Measurements from ENCODE around the gene EMILIN1.

EMILIN1 gene

DNA sequence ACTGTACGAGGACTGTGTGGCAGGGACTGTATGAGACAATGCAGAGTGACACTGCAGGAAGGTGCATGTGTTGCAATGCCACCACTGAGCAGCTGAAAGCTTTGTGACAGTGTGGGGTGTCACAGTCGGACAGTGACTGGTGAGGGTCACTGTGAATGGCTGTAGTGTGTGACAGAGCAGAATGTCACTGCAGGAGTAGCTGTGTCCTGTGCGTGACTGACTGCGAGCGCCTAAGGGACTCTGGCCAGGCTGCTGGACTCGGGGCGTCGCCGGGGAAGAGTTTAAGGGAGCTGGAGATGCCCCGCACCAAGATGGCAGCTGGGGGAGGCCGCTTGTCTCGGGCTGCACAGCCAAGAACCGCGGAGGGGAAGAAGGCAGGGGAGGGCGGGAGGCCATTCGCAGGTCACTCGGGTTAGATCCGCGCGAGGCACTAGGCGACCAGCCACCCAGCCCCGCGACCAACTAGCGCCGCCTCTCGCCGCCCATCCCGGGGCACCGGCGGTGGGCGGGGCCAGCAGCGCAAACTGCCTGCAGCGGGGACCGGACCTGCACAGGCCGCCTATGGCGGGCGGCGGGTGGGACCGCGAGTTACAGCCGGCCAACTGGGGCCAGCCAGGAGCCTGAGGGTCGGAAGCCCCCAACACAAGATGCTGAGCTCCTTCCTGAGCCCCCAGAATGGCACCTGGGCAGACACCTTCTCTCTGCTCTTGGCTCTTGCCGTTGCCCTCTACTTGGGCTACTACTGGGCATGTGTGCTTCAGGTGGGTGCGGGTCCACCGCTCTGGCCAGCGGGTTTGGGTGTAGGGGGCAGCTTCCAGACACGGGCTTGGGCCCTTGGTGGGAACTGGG is 45.1 kb downstream of the EMILIN1 start, which contains the start of gene ABHD1 (continued):
- TF ChIP-seq, protein P1, sequence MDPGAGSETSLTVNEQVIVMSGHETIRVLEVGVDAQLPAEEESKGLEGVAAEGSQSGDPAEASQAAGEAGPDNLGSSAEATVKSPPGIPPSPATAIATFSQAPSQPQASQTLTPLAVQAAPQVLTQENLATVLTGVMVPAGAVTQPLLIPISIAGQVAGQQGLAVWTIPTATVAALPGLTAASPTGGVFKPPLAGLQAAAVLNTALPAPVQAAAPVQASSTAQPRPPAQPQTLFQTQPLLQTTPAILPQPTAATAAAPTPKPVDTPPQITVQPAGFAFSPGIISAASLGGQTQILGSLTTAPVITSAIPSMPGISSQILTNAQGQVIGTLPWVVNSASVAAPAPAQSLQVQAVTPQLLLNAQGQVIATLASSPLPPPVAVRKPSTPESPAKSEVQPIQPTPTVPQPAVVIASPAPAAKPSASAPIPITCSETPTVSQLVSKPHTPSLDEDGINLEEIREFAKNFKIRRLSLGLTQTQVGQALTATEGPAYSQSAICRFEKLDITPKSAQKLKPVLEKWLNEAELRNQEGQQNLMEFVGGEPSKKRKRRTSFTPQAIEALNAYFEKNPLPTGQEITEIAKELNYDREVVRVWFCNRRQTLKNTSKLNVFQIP (CRISPR knock-in tag; IDR thresholded peaks at IDR 0.05; ENCODE audit: borderline replicate concordance, low read depth), result no peak
- no peak for TF ChIP-seq CSRNP3 (CRISPR knock-in tag; IDR thresholded peaks at IDR 0.05)
- TF ChIP-seq CSDC2 (CRISPR knock-in tag; IDR thresholded peaks at IDR 0.05), result 0 out of 2 replicates have a peak, but pooled peaks have one; percentile 26

DNA sequence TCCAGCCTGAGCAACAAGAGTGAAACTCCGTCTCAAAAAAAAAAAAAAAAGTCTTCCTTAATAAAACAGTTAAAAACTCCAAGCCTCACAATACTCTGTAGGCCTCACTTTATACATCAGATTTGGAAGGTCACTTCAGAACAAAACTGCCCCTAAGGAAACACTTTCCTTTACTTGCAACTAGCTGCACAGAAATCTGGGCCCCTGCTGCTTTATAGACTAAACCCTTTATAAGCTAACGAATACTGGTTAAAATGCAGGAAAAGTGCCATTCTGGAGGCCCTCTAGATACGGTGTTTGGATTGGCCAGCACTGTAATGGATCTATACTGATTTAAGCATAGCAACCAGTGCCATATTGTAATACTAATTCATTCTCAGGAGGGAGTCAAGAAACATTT is 46.7 kb downstream of the EMILIN1 start:
- no peak for TF ChIP-seq OSR1 (CRISPR knock-in tag; IDR thresholded peaks at IDR 0.05)
- no peak for TF ChIP-seq ZC3H10 (CRISPR knock-in tag; IDR thresholded peaks at IDR 0.05)
- no peak for TF ChIP-seq PPARA (CRISPR knock-in tag; IDR thresholded peaks at IDR 0.05; ENCODE audit: borderline replicate concordance)
- TF ChIP-seq ISL1 (CRISPR knock-in tag; IDR thresholded peaks at IDR 0.05), result no peak
- no peak for TF ChIP-seq ZFP3 (CRISPR knock-in tag; IDR thresholded peaks at IDR 0.05)
- no peak for TF ChIP-seq CREB5 (CRISPR knock-in tag; IDR thresholded peaks at IDR 0.05; ENCODE audit: low read depth)
- TF ChIP-seq CSRNP3 (CRISPR knock-in tag; IDR thresholded peaks at IDR 0.05), result no peak
- no peak for TF ChIP-seq RARB (CRISPR knock-in tag; IDR thresholded peaks at IDR 0.05)
- no peak for TF ChIP-seq ARNTL (CRISPR knock-in tag; IDR thresholded peaks at IDR 0.05; ENCODE audit: borderline replicate concordance, low read depth)
- no peak for ATAC-seq

GRCh38 chr2:27126252-27126710 is 47.9 kb downstream of the EMILIN1 start:
- TF ChIP-seq ARNTL (CRISPR knock-in tag; IDR thresholded peaks at IDR 0.05; ENCODE audit: borderline replicate concordance, low read depth) (no peak), ISL1 (CRISPR knock-in tag; IDR thresholded peaks at IDR 0.05) (no peak), TSHZ2 (CRISPR knock-in tag; IDR thresholded peaks at IDR 0.05) (no peak), OSR1 (CRISPR knock-in tag; IDR thresholded peaks at IDR 0.05) (no peak), ZNF565 (CRISPR knock-in tag; conservative IDR thresholded peaks at IDR 0.05; ENCODE audit: low read depth) (no peak)
- ATAC-seq, result no peak

DNA sequence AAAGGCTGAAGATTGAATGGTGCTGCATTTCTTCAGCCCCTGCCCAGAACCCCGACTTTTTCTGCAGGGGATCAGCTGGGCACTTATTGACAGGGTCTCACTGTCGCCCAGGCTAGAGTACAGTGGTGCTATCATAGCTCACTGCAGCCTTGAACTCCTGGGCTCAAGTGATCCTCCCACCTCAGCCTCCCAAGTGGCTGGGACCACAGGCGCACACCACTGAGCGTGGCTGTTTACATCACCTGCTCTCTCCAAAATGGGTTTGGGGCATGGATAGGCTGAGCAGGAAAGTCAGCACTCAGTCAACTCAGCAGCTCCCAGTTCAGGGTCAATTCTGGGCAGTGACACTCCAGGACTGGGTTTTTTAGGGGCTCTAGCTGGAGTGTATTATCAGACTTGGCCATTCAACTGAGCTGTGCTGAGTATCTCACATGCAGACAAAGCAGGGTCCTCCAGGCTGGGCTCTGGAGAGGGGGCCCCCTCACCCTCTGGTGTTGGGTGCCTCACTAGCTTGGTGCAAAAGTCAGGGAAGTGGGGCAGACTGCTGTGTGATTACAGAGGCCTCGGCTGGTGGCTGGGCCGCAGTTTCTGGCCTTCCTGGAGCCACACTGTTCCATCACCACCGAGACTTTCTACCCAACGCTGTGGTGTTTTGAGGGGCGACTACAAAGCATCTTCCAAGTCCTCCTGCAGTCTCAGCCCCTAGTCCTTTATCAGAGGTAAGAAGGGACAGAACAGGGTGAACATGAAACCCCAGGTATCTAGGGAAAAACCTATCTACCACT is 49.7 kb downstream of the EMILIN1 start:
- no peak for ATAC-seq
- no peak for TF ChIP-seq PPARA (CRISPR knock-in tag; IDR thresholded peaks at IDR 0.05; ENCODE audit: borderline replicate concordance)
- TF ChIP-seq ZNF8 (CRISPR knock-in tag; IDR thresholded peaks at IDR 0.05), result no peak
- TF ChIP-seq ISL1 (CRISPR knock-in tag; IDR thresholded peaks at IDR 0.05), result no peak
- no peak for TF ChIP-seq PATZ1 (CRISPR knock-in tag; IDR thresholded peaks at IDR 0.05; ENCODE audit: borderline replicate concordance)
- TF ChIP-seq RARB (CRISPR knock-in tag; IDR thresholded peaks at IDR 0.05), result no peak
- no peak for TF ChIP-seq ZNF565 (CRISPR knock-in tag; conservative IDR thresholded peaks at IDR 0.05; ENCODE audit: low read depth)
- no peak for TF ChIP-seq ZNF70 (CRISPR knock-in tag; IDR thresholded peaks at IDR 0.05)
- no peak for TF ChIP-seq SNAI2 (CRISPR knock-in tag; IDR thresholded peaks at IDR 0.05)
- TF ChIP-seq CREB5 (CRISPR knock-in tag; IDR thresholded peaks at IDR 0.05; ENCODE audit: low read depth), result no peak
- TF ChIP-seq CSDC2 (CRISPR knock-in tag; IDR thresholded peaks at IDR 0.05), result no peak
